Endodermal cell (in vitro differentiated cells): ENCODE measurements around the gene DRD2. TPM values are rescaled to one million over a fixed set of nuclear protein-coding genes. Genes with fewer than 3 reads are reported as not detected.

Experiments used
- DNase-seq: peaks from one replicate; pipeline ENCODE4 v3.0.0-alpha.2; 2017
- H3K27ac ChIP-seq: 2 replicates; pipeline ENCODE4 v1.5.1; 2013; ENCODE audit warnings: mild to moderate bottlenecking, low read depth, low read length, moderate library complexity
- H3K27me3 ChIP-seq: 2 replicates; pipeline ENCODE4 v1.6.1; 2013; ENCODE audit warnings: mild to moderate bottlenecking, low read length, moderate library complexity; ENCODE audit not compliant: insufficient read depth, control insufficient read depth, poor library complexity, severe bottlenecking
- H3K36me3 ChIP-seq: 2 replicates; pipeline ENCODE4 v1.7.0; 2013; ENCODE audit warnings: mild to moderate bottlenecking, low read length, moderate library complexity; ENCODE audit not compliant: control insufficient read depth, insufficient read depth
- H3K4me1 ChIP-seq: one replicate; pipeline ENCODE4 v1.7.0; 2013; ENCODE audit warnings: low read length; ENCODE audit not compliant: control insufficient read depth, insufficient read depth
- H3K4me3 ChIP-seq: 2 replicates; pipeline ENCODE4 v1.5.1; 2013; ENCODE audit warnings: mild to moderate bottlenecking, low read length, moderate library complexity
- H3K9ac ChIP-seq: 2 replicates; pipeline ENCODE4 v1.6.1; 2013; ENCODE audit warnings: mild to moderate bottlenecking, low read length, moderate library complexity; ENCODE audit not compliant: poor library complexity, severe bottlenecking; ENCODE audit errors: extremely low read depth
- H3K9me3 ChIP-seq: 2 replicates; pipeline ENCODE4 v1.6.1; 2013; ENCODE audit warnings: mild to moderate bottlenecking, low read length, moderate library complexity; ENCODE audit not compliant: control insufficient read depth
- H3K27ac Mint-ChIP-seq: 2 replicates; pipeline ENCODE4 v1.8.0; 2020; ENCODE audit warnings: mixed read lengths
- H3K27me3 Mint-ChIP-seq: 2 replicates; pipeline ENCODE4 v1.8.0; 2021; ENCODE audit warnings: mild to moderate bottlenecking, mixed read lengths; ENCODE audit not compliant: insufficient read depth
- H3K36me3 Mint-ChIP-seq: 2 replicates; pipeline ENCODE4 v1.8.0; 2020; ENCODE audit warnings: low read depth, mixed read lengths
- H3K4me1 Mint-ChIP-seq: 2 replicates; pipeline ENCODE4 v1.8.0; 2020; ENCODE audit warnings: mixed read lengths
- H3K4me3 Mint-ChIP-seq: 2 replicates; pipeline ENCODE4 v1.8.0; 2020; ENCODE audit warnings: mild to moderate bottlenecking, moderate library complexity, mixed read lengths
- H3K9me3 Mint-ChIP-seq: 2 replicates; pipeline ENCODE4 v1.8.0; 2020; ENCODE audit warnings: mild to moderate bottlenecking, mixed read lengths
- CTCF ChIP-seq: fragments of 200-600 bp; sonication (generic); conservative IDR thresholded peaks from 2 replicates; pipeline ENCODE4 v1.5.0; 2021; ENCODE audit warnings: antibody characterized with exemption, mild to moderate bottlenecking
- WGBS, 2 experiments: methylation state at CpG; one replicate each; pipeline versions ENCODE4 v1.1.5 to v1.1.7; 2013; ENCODE audit warnings: missing lambda C conversion rate in 2 of 2, mixed read lengths in 1 of 2; ENCODE audit not compliant: insufficient coverage in 1 of 2, insufficient read length in 1 of 2; 5-methylcytosine and 5-hydroxymethylcytosine counted together
- total RNA-seq, 2 donors: library from RNA; stranded (reverse); fragmentation: NEBNext Ultra II Directional in 1 of 2; extraction: Animal tissue kit (Norgen Biotek cat#: 25700) in 1 of 2; gene quantifications; 2 replicates in 1 of 2; 3 replicates in 1 of 2; pipeline ENCODE4 v1.2.1, GENCODE V29; 2021

Gene DRD2
- total RNA-seq, 2 donors from 2014 or later: 0.35 to 2.1 TPM

GRCh38 chr11:113488931-113489351 is 13.7 kb upstream of the DRD2 start:
- no peak for TF ChIP-seq CTCF
- no peaks in the 10 kb centered on the region for H3K36me3 Mint-ChIP-seq
- no peak overlapping the region for H3K4me3 Mint-ChIP-seq

GRCh38 chr11:113487622-113488021 is 12.4 kb upstream of the DRD2 start:
- H3K4me1 ChIP-seq: no peaks in the 10 kb centered on the region
- no peaks in the 10 kb centered on the region for H3K9me3 ChIP-seq
- peaks cover 8% of the 10 kb centered on the region for H3K27me3 Mint-ChIP-seq
- H3K9me3 Mint-ChIP-seq: no peaks in the 10 kb centered on the region
- no peak for DNase-seq
- H3K4me1 Mint-ChIP-seq: no peaks in the 10 kb centered on the region
- H3K36me3 Mint-ChIP-seq: no peaks in the 10 kb centered on the region
- no peaks in the 10 kb centered on the region for H3K27me3 ChIP-seq
- no peak overlapping the region for H3K27ac Mint-ChIP-seq
- H3K4me3 ChIP-seq: no peak overlapping the region
- no peak overlapping the region for H3K4me3 Mint-ChIP-seq
- no peak overlapping the region for H3K27ac ChIP-seq
- H3K36me3 ChIP-seq: no peaks in the 10 kb centered on the region
- WGBS, 2 experiments: 96 to 100% methylated on average over 2 to 4 of the region's 4 CpGs
- no peak overlapping the region for H3K9ac ChIP-seq
- TF ChIP-seq CTCF: no peak

More at GRCh38 chr11:113488931-113489351, 13.7 kb upstream of the DRD2 start:
- no peak overlapping the region for H3K27ac Mint-ChIP-seq
- Histone ChIP-seq H3K27ac (no peak overlapping the region), H3K4me3 (no peak overlapping the region), H3K9ac (no peak overlapping the region), H3K9me3 (no peaks in the 10 kb centered on the region), H3K27me3 (no peaks in the 10 kb centered on the region), H3K36me3 (no peaks in the 10 kb centered on the region), H3K4me1 (no peaks in the 10 kb centered on the region)
- peaks cover 5% of the 10 kb centered on the region for H3K27me3 Mint-ChIP-seq
- H3K9me3 Mint-ChIP-seq: no peaks in the 10 kb centered on the region
- no peak for DNase-seq
- no peaks in the 10 kb centered on the region for H3K4me1 Mint-ChIP-seq

GRCh38 chr11:113484223-113484622 is 9.0 kb upstream of the DRD2 start:
- H3K27me3 Mint-ChIP-seq: peaks cover 32% of the 10 kb centered on the region
- H3K4me3 Mint-ChIP-seq: no peak overlapping the region
- H3K4me3 ChIP-seq: no peak overlapping the region
- no peaks in the 10 kb centered on the region for H3K9me3 ChIP-seq
- no peaks in the 10 kb centered on the region for H3K36me3 ChIP-seq
- no peaks in the 10 kb centered on the region for H3K36me3 Mint-ChIP-seq
- no peak overlapping the region for H3K27ac ChIP-seq
- H3K4me1 Mint-ChIP-seq: no peaks in the 10 kb centered on the region
- no peak for TF ChIP-seq CTCF
- H3K9me3 Mint-ChIP-seq: no peaks in the 10 kb centered on the region
- WGBS, 2 experiments: 92 to 95% methylated on average over 2 of the region's 2 CpGs
- DNase-seq: no peak
- H3K27me3 ChIP-seq: peaks cover 12% of the 10 kb centered on the region
- H3K4me1 ChIP-seq: no peaks in the 10 kb centered on the region
- H3K27ac Mint-ChIP-seq: no peak overlapping the region
- H3K9ac ChIP-seq: no peak overlapping the region
